PC-9 (cell line): Measurements from ENCODE around the gene COA3. TPM values are rescaled to one million over a fixed set of nuclear protein-coding genes. Genes with fewer than 3 reads are reported as not detected.
A peak's percentile ranks its signal among the peaks of the same experiment; 100 is the strongest.

Experiments
- BruUV-seq: library from RNA; stranded (reverse); fragments of 400-500 nt; replicated peaks from 2 replicates; lab custom pipeline; 2021; lab: Mats Ljungman, UMichigan
- CTCF ChIA-PET: fragments of 300-600 bp; sonication (Branson Sonifier 250); formaldehyde crosslinking; loops from one replicate; lab custom pipeline; 2022; ENCODE audit warnings: antibody characterized with exemption; lab: Charles Lee
- POLR2A ChIA-PET: fragments of 300-600 bp; sonication (Branson Sonifier 250); formaldehyde crosslinking; loops from one replicate; lab custom pipeline; 2022; ENCODE audit warnings: antibody characterized with exemption; ENCODE audit not compliant: unreplicated experiment; lab: Charles Lee
- DNase-seq, 2 experiments: peaks; one replicate each; pipeline versions ENCODE4 v3.0.0 to v3.0.0-alpha.2; 2015 to 2022; ENCODE audit warnings: mixed read lengths in 1 of 2
- H2AFZ ChIP-seq: fragments of 200-600 bp; sonication (generic); 2 replicates; pipeline ENCODE4 v1.8.1; 2017; ENCODE audit warnings: antibody characterized with exemption
- H3F3A ChIP-seq: fragments of 200-600 bp; sonication (generic); 2 replicates; pipeline ENCODE4 v1.8.1; 2017; ENCODE audit warnings: antibody characterized with exemption, mild to moderate bottlenecking, low read depth; ENCODE audit not compliant: insufficient read depth
- H3K27ac ChIP-seq: fragments of 200-600 bp; sonication (generic); 2 replicates; pipeline ENCODE4 v1.6.1; 2016; ENCODE audit warnings: mixed run types
- H3K27me3 ChIP-seq: fragments of 200-600 bp; sonication (generic); 2 replicates; pipeline ENCODE4 v1.6.1; 2016; ENCODE audit warnings: low read depth, mixed run types; ENCODE audit not compliant: insufficient read depth
- H3K36me3 ChIP-seq: fragments of 200-600 bp; sonication (generic); 2 replicates; pipeline ENCODE4 v1.6.1; 2016; ENCODE audit warnings: low read depth, mixed run types
- H3K4me1 ChIP-seq: fragments of 200-600 bp; sonication (generic); replicated peaks from 2 replicates; pipeline ENCODE4 v1.6.1; 2016; ENCODE audit warnings: mixed run types; ENCODE audit not compliant: insufficient read depth
- H3K4me2 ChIP-seq: fragments of 200-600 bp; sonication (generic); 2 replicates; pipeline ENCODE4 v1.6.1; 2017; ENCODE audit warnings: mixed run types
- H3K4me3 ChIP-seq: fragments of 200-600 bp; sonication (generic); 2 replicates; pipeline ENCODE4 v1.6.1; 2016; ENCODE audit warnings: mixed run types
- H3K79me2 ChIP-seq: fragments of 200-600 bp; sonication (generic); 2 replicates; pipeline ENCODE4 v1.6.1; 2017; ENCODE audit warnings: low read depth, mixed run types
- H3K9me2 ChIP-seq: fragments of 200-600 bp; sonication (generic); 2 replicates; pipeline ENCODE4 v1.8.1; 2017; ENCODE audit warnings: mild to moderate bottlenecking; ENCODE audit not compliant: insufficient read depth
- H3K9me3 ChIP-seq: fragments of 200-600 bp; sonication (generic); 2 replicates; pipeline ENCODE4 v1.8.1; 2016; ENCODE audit warnings: low read depth; ENCODE audit not compliant: insufficient read depth
- H4K20me1 ChIP-seq: fragments of 200-600 bp; sonication (generic); 2 replicates; pipeline ENCODE4 v1.8.1; 2017; ENCODE audit not compliant: insufficient read depth
- CTCF ChIP-seq: fragments of 200-600 bp; sonication (generic); conservative IDR thresholded peaks from 2 replicates; pipeline ENCODE4 v1.6.1; 2017; ENCODE audit warnings: mixed run types, antibody characterized with exemption, mild to moderate bottlenecking, moderate library complexity
- EZH2 ChIP-seq: fragments of 200-600 bp; sonication (generic); IDR thresholded peaks from 2 replicates; pipeline ENCODE4 v1.8.0; 2017; ENCODE audit warnings: antibody characterized with exemption, low read depth
- intact Hi-C: fragments of 100-400 bp; cut with micrococcal nuclease; formaldehyde crosslinking; loops from one replicate; pipeline ENCODE4 v1.10.0; 2022; ENCODE audit not compliant: unreplicated experiment
- total RNA-seq: library from RNA; stranded (reverse); gene quantifications from 2 replicates; pipeline ENCODE4 v1.2.3, GENCODE V29; 2021

The COA3 gene
- total RNA-seq, 1 experiment from 2014 or later = 49.9 TPM

- ChIA-PET POLR2A (no interaction called here), CTCF (no interaction called here)
- intact Hi-C loops = no loop called here
- Histone ChIP-seq H4K20me1 (no peaks in the 10 kb centered on the region), H3K9me2 (no peaks in the 10 kb centered on the region), H3K27ac (no peak overlapping the region), H3K27me3 (0 out of 2 replicates have a peak, but pooled peaks cover 4% of the 10 kb centered on the region), H3K36me3 (no peaks in the 10 kb centered on the region), H3K9me3 (no peaks in the 10 kb centered on the region), H3K4me2 (no peak overlapping the region), H3K4me1 (peaks cover 17% of the 10 kb centered on the region), H3K79me2 (peaks cover 21% of the 10 kb centered on the region), H3K4me3 (no peak overlapping the region), H2AFZ (no peak overlapping the region), H3F3A (no peaks in the 10 kb centered on the region)
- no TSS peak for BruUV-seq
- TF ChIP-seq EZH2 (no peak), CTCF (no peak)
- no peak for DNase-seq
Measured at GRCh38 chr17:42827472-42827871, 29.0 kb upstream of the COA3 start.

- CTCF ChIA-PET = no interaction called here
- H3K36me3 ChIP-seq = peaks cover 27% of the 10 kb centered on the region
- POLR2A ChIA-PET = no interaction called here
Measured at GRCh38 chr17:42821176-42821575, 22.7 kb upstream of the COA3 start.

GRCh38 chr17:42819939-42820535 is 21.5 kb upstream of the COA3 start:
- peak; percentile 83 for TF ChIP-seq CTCF
- TF ChIP-seq EZH2 = no peak
- POLR2A ChIA-PET = interaction anchor here (0.5 to 0.6 kb wide), 2 partner anchors 17 to 541 kb away, joined by 4 to 9 read pairs; no protein-coding TSS in a partner anchor
- BruUV-seq = no TSS peak

More at GRCh38 chr17:42821176-42821575, 22.7 kb upstream of the COA3 start:
- no peak overlapping the region for H3K27ac ChIP-seq
- peaks cover 10% of the 10 kb centered on the region for H3K4me1 ChIP-seq
- peaks cover 16% of the 10 kb centered on the region for H3K79me2 ChIP-seq
- H2AFZ ChIP-seq = no peak overlapping the region
- intact Hi-C loops = loop anchor here (5.0 kb wide), 2 partner anchors 99 to 244 kb away; partner anchors contain the start of gene PSMC3IP
- H3K4me2 ChIP-seq = no peak overlapping the region
- no peaks in the 10 kb centered on the region for H3K9me2 ChIP-seq
- H3F3A ChIP-seq = peaks cover 10% of the 10 kb centered on the region
- no peak for TF ChIP-seq CTCF
- TF ChIP-seq EZH2 = no peak
- DNase-seq = no peak
- no peaks in the 10 kb centered on the region for H3K27me3 ChIP-seq
- H3K9me3 ChIP-seq = no peaks in the 10 kb centered on the region
- BruUV-seq = no TSS peak
- no peaks in the 10 kb centered on the region for H4K20me1 ChIP-seq
- no peak overlapping the region for H3K4me3 ChIP-seq

More at GRCh38 chr17:42819939-42820535, 21.5 kb upstream of the COA3 start:
- Histone ChIP-seq H3K79me2 (peaks cover 16% of the 10 kb centered on the region), H3F3A (peaks cover 10% of the 10 kb centered on the region), H3K9me2 (no peaks in the 10 kb centered on the region), H3K4me1 (peaks cover 10% of the 10 kb centered on the region), H3K27me3 (no peaks in the 10 kb centered on the region), H4K20me1 (no peaks in the 10 kb centered on the region), H2AFZ (no peak overlapping the region), H3K4me2 (no peak overlapping the region), H3K36me3 (peaks cover 31% of the 10 kb centered on the region), H3K4me3 (no peak overlapping the region), H3K27ac (no peak overlapping the region), H3K9me3 (no peaks in the 10 kb centered on the region)
- CTCF ChIA-PET = interaction anchor here (0.5 kb wide), 1 partner anchor 926 kb away, joined by 3 read pairs; no protein-coding TSS in a partner anchor
- intact Hi-C loops = loop anchor here (5.0 kb wide), 2 partner anchors 98 to 243 kb away; partner anchors contain the start of gene PSMC3IP
- peak; percentile 40 to 58 for DNase-seq
